ENCODE measurements around the gene F8. TPM values are rescaled to one million over a fixed set of nuclear protein-coding genes. Genes with fewer than 3 reads are reported as not detected.
A peak's percentile ranks its signal among the peaks of the same experiment; 100 is the strongest.

F8 gene
- total and polyA plus RNA-seq, 8 donors: 4.1 to 27.4 (median 5.2) TPM

- intact Hi-C loops (cut with DNase I): no loop called here
- H3K27ac ChIP-seq: peak overlapping the region in 1 of 2 donors; percentile 86
- ATAC-seq: no peak
- H3K27me3 ChIP-seq: no peaks in the 10 kb centered on the region
- peak in 1 of 4 donors; percentile 8 for DNase-seq
- no peaks in the 10 kb centered on the region for H3K36me3 ChIP-seq
- TF ChIP-seq, protein P1, sequence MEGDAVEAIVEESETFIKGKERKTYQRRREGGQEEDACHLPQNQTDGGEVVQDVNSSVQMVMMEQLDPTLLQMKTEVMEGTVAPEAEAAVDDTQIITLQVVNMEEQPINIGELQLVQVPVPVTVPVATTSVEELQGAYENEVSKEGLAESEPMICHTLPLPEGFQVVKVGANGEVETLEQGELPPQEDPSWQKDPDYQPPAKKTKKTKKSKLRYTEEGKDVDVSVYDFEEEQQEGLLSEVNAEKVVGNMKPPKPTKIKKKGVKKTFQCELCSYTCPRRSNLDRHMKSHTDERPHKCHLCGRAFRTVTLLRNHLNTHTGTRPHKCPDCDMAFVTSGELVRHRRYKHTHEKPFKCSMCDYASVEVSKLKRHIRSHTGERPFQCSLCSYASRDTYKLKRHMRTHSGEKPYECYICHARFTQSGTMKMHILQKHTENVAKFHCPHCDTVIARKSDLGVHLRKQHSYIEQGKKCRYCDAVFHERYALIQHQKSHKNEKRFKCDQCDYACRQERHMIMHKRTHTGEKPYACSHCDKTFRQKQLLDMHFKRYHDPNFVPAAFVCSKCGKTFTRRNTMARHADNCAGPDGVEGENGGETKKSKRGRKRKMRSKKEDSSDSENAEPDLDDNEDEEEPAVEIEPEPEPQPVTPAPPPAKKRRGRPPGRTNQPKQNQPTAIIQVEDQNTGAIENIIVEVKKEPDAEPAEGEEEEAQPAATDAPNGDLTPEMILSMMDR (IDR thresholded peaks at IDR 0.05): no peak
- H3K4me1 ChIP-seq: peaks cover 0 to 23% of the 10 kb centered on the region in 2 donors
- peak overlapping the region; percentile 35 to 55 for H3K4me3 ChIP-seq
- no peaks in the 10 kb centered on the region for H3K9me3 ChIP-seq
Measured at GRCh38 chrX:155070038-155070437, 47.5 kb upstream of the F8 start.

- Histone ChIP-seq H3K4me3 (peak overlapping the region in 1 of 2 donors; percentile 55), H3K27ac (no peak overlapping the region), H3K9me3 (no peaks in the 10 kb centered on the region), H3K36me3 (no peaks in the 10 kb centered on the region), H3K27me3 (no peaks in the 10 kb centered on the region), H3K4me1 (peaks cover 0 to 23% of the 10 kb centered on the region in 2 donors)
- no peak for ATAC-seq
- intact Hi-C loops (cut with DNase I): no loop called here
- no peak for DNase-seq
- TF ChIP-seq, protein P1 (IDR thresholded peaks at IDR 0.05): no peak
Measured at GRCh38 chrX:155069414-155069813, 46.9 kb upstream of the F8 start.

DNA sequence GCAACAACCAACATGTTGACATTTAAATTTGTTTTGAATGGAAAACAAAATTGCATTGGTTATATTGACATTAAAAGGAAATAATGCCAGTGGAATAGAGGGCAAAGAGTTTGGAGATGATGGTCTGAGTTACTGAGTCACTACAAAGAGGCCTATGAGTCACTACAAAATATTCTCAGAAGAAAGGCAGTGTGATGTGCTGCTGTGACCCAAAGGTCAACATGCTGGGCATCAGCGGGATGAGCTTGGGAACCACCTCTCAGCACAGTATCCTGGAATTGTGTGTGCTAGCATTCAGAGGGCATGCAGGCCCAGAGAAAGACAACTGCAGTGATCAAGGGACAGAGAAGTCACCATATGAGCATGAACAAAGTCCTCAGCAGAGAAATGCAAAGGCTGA lies 45.6 kb upstream of the F8 start:
- H3K27ac ChIP-seq: no peak overlapping the region
- ATAC-seq (no peak), DNase-seq (no peak)
- no peaks in the 10 kb centered on the region for H3K9me3 ChIP-seq
- TF ChIP-seq, protein P1 (IDR thresholded peaks at IDR 0.05): no peak
- intact Hi-C loops (cut with DNase I): no loop called here
- no peaks in the 10 kb centered on the region for H3K27me3 ChIP-seq
- H3K4me3 ChIP-seq: no peak overlapping the region
- peaks cover 0 to 22% of the 10 kb centered on the region in 2 donors for H3K4me1 ChIP-seq
- no peaks in the 10 kb centered on the region for H3K36me3 ChIP-seq

DNA sequence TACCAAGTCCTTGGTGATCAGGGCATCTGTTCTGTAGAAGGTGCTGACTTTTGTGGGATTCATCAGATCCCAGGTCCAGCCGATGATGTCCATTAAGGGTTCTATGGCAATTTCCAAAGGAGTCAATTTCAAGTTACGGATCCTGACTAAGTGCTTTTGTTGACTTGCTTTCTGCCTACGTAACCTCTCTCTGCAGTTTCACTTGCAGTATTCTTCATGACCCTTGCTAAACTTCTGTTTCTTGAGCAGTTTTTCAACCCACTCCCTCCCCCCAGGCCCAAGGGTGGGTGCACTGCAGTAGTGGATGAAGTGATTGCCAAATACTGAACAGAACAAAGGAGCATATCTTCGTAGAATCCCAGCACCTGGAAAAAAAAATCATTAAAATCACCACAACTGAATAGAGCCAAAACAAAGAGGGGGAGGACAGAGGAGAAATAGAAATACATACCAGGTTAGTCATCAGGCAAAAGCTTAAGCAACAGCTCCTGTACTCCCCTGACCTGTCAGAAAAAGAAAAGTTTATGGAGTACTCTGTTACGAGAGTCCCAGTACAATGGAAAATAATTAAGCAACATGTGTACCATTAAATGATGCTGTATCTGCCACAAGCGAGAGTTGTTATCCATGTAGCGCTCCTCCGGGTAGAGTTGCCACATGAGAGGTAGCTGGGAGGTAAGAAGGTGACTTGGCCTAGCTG lies 42.7 kb upstream of the F8 start:
- no peak overlapping the region for H3K4me3 ChIP-seq
- DNase-seq (no peak), ATAC-seq (no peak)
- intact Hi-C loops (cut with DNase I): no loop called here
- no peaks in the 10 kb centered on the region for H3K27me3 ChIP-seq
- H3K9me3 ChIP-seq: no peaks in the 10 kb centered on the region
- H3K27ac ChIP-seq: no peak overlapping the region
- no peaks in the 10 kb centered on the region for H3K36me3 ChIP-seq
- peaks cover 0 to 11% of the 10 kb centered on the region in 2 donors for H3K4me1 ChIP-seq
- TF ChIP-seq, protein P1 (IDR thresholded peaks at IDR 0.05): no peak

- ATAC-seq (no peak), DNase-seq (no peak)
- TF ChIP-seq, protein P1 (IDR thresholded peaks at IDR 0.05): no peak
- Histone ChIP-seq H3K27ac (no peak overlapping the region), H3K9me3 (no peaks in the 10 kb centered on the region), H3K4me3 (no peak overlapping the region), H3K27me3 (no peaks in the 10 kb centered on the region), H3K4me1 (peaks cover 0 to 9% of the 10 kb centered on the region in 2 donors), H3K36me3 (no peaks in the 10 kb centered on the region)
- intact Hi-C loops (cut with DNase I): no loop called here
Measured at GRCh38 chrX:155061760-155062159, 39.2 kb upstream of the F8 start.

All from left lung (tissue), 10 donors.